Right atrium auricular region (tissue), 2 donors: ENCODE results near the gene NDUFV3. TPM values are rescaled to one million over a fixed set of nuclear protein-coding genes. Genes with fewer than 3 reads are reported as not detected.
"Not testable (repeated sequence)": the region's sequence is repeated elsewhere in the genome, so short reads cannot be mapped to it uniquely, and the experiment has no call there.

Experiments used
- DNase-seq: peaks from one replicate; pipeline ENCODE4 v3.0.0-alpha.2; 2019; ENCODE audit warnings: low spot score
- H3K27ac ChIP-seq, 2 donors: fragments of 200-600 bp; sonication (generic); 1 replicate in 1 of 2; 2 replicates in 1 of 2; pipeline ENCODE4 v1.5.1; 2016 to 2019
- H3K27me3 ChIP-seq, 2 donors: fragments of 200-600 bp; sonication (generic); one replicate each; pipeline versions ENCODE4 v1.5.1 to v1.6.0; 2017 to 2019
- H3K36me3 ChIP-seq: fragments of 200-600 bp; sonication (generic); one replicate; pipeline ENCODE4 v1.5.1; 2016
- H3K4me1 ChIP-seq, 2 donors: fragments of 200-600 bp; sonication (generic); one replicate each; pipeline versions ENCODE4 v1.5.1 to v1.6.0; 2017 to 2019
- H3K4me3 ChIP-seq, 2 donors: fragments of 200-600 bp; sonication (generic); 1 replicate in 1 of 2; 2 replicates in 1 of 2; pipeline ENCODE4 v1.5.1; 2017 to 2019; ENCODE audit warnings: mild to moderate bottlenecking in 1 of 2, moderate library complexity in 1 of 2
- H3K9me3 ChIP-seq, 2 donors: fragments of 200-600 bp; sonication (generic); one replicate each; pipeline ENCODE4 v1.5.1; 2019
- total RNA-seq, 2 donors: library from RNA; depleted of rRNA; stranded (reverse); fragments of >200 nt; gene quantifications; one replicate each; pipeline ENCODE4 v1.1.0, GENCODE V29; 2016
- TF ChIP-seq, protein P1 (sequence below), 2 donors: fragments of 200-600 bp; sonication (generic); IDR thresholded peaks; one replicate each; pipeline ENCODE4 v1.5.1; 2019; ENCODE audit warnings: antibody characterized with exemption in 2 of 2

NDUFV3 gene
- total RNA-seq, 2 donors from 2014 or later: 28.8 to 37.4 TPM

- peak overlapping the region; percentile 65 to 92 for H3K4me3 ChIP-seq
- DNase-seq: no peak
- H3K27me3 ChIP-seq: no peaks in the 10 kb centered on the region
- H3K27ac ChIP-seq: peak overlapping the region; percentile 93 to 97
- peaks cover 0 to 15% of the 10 kb centered on the region in 2 donors for H3K4me1 ChIP-seq
- H3K9me3 ChIP-seq: no peaks in the 10 kb centered on the region
- H3K36me3 ChIP-seq: peaks cover 11% of the 10 kb centered on the region
- TF ChIP-seq, protein P1, sequence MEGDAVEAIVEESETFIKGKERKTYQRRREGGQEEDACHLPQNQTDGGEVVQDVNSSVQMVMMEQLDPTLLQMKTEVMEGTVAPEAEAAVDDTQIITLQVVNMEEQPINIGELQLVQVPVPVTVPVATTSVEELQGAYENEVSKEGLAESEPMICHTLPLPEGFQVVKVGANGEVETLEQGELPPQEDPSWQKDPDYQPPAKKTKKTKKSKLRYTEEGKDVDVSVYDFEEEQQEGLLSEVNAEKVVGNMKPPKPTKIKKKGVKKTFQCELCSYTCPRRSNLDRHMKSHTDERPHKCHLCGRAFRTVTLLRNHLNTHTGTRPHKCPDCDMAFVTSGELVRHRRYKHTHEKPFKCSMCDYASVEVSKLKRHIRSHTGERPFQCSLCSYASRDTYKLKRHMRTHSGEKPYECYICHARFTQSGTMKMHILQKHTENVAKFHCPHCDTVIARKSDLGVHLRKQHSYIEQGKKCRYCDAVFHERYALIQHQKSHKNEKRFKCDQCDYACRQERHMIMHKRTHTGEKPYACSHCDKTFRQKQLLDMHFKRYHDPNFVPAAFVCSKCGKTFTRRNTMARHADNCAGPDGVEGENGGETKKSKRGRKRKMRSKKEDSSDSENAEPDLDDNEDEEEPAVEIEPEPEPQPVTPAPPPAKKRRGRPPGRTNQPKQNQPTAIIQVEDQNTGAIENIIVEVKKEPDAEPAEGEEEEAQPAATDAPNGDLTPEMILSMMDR (IDR thresholded peaks at IDR 0.05): no peak
Measured at GRCh38 chr21:42892582-42892930, 553 bp upstream of the NDUFV3 start.

DNA sequence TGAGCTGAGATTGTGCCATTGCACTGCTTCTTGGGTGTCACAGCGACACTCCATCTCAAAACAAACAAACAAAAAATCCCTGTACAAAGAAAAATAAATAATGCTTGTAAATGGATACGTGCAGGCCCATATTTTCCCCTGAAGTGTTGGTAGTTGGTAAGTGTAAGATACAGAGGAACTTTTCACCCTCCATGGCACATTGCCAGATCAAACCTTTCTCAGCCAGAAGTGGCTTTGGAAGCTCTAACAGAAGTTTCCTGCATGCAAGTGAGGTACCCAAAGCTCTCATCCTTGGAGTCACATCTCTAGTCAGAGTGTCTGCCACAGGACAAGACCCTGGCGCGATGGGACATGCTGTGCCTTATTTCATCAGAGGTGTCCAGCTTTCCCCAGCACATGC is 7.3 kb downstream of the NDUFV3 start:
- Histone ChIP-seq H3K4me3 (no peak overlapping the region), H3K27ac (no peak overlapping the region), H3K9me3 (no peaks in the 10 kb centered on the region), H3K27me3 (no peaks in the 10 kb centered on the region), H3K4me1 (peaks cover 0 to 9% of the 10 kb centered on the region in 2 donors), H3K36me3 (peaks cover 42% of the 10 kb centered on the region)
- no peak for DNase-seq
- TF ChIP-seq, protein P1 (IDR thresholded peaks at IDR 0.05): no peak

GRCh38 chr21:42903817-42904216 is 10.7 kb downstream of the NDUFV3 start:
- no peak overlapping the region for H3K4me3 ChIP-seq
- no peak overlapping the region for H3K27ac ChIP-seq
- no peak for DNase-seq
- H3K36me3 ChIP-seq: peaks cover 40% of the 10 kb centered on the region
- TF ChIP-seq, protein P1 (IDR thresholded peaks at IDR 0.05): no peak
- no peaks in the 10 kb centered on the region for H3K9me3 ChIP-seq
- peaks cover 0 to 9% of the 10 kb centered on the region in 2 donors for H3K4me1 ChIP-seq
- no peaks in the 10 kb centered on the region for H3K27me3 ChIP-seq

GRCh38 chr21:42905195-42905594 is 12.1 kb downstream of the NDUFV3 start:
- H3K27me3 ChIP-seq: no peaks in the 10 kb centered on the region
- peaks cover 52% of the 10 kb centered on the region for H3K36me3 ChIP-seq
- DNase-seq: no peak
- H3K9me3 ChIP-seq: no peaks in the 10 kb centered on the region
- H3K27ac ChIP-seq: no peak overlapping the region
- H3K4me1 ChIP-seq: peaks cover 0 to 6% of the 10 kb centered on the region in 2 donors
- H3K4me3 ChIP-seq: no peak overlapping the region
- TF ChIP-seq, protein P1 (IDR thresholded peaks at IDR 0.05): no peak

- Histone ChIP-seq H3K27me3 (no peaks in the 10 kb centered on the region), H3K36me3 (peaks cover 60% of the 10 kb centered on the region), H3K4me1 (no peaks in the 10 kb centered on the region), H3K4me3 (no peak overlapping the region), H3K9me3 (no peaks in the 10 kb centered on the region), H3K27ac (no peak overlapping the region)
- DNase-seq: no peak
- TF ChIP-seq, protein P1 (IDR thresholded peaks at IDR 0.05): no peak
Measured at GRCh38 chr21:42906233-42906632, 13.1 kb downstream of the NDUFV3 start.

DNA sequence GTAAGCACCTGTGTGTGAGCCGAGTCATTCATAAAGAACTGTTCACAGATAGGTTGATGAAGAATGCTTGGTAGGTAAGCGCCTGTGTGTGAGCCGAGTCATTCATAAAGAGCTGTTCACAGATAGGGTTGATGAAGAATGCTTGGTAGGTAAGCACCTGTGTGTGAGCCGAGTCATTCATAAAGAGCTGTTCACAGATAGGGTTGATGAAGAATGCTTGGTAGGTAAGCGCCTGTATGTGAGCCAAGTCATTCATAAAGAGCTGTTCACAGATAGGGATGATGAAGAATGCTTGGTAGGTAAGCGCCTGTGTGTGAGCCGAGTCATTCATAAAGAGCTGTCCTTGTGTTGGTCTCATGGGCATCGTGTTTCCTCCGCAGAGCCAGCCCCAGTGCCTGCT is 15.4 kb downstream of the NDUFV3 start:
- DNase-seq, H3K4me1 ChIP-seq, H3K27me3 ChIP-seq, H3K27ac ChIP-seq, H3K9me3 ChIP-seq, H3K4me3 ChIP-seq: not testable (repeated sequence)
- H3K36me3 ChIP-seq: peaks cover 65% of the 10 kb centered on the region

DNA sequence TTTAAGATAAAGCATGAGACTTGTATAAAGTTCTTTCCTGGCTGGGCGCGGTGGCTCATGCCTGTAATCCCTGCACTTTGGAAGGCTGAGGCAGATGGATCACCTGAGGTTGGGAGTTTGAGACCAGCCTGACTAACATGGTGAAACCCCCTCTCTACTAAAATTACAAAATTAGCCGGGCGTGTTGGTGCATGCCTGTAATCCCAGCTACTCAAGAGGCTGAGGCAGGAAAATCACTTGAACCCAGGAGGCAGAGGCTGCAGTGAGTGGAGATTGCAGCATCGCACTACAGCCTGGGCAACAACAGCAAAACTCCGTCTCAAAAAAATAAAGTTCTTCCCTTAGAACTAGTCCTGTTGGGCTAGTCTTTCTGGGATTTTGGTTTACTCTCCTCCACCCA is 18.8 kb downstream of the NDUFV3 start:
- not testable (repeated sequence) for H3K4me1 ChIP-seq, H3K27ac ChIP-seq, H3K9me3 ChIP-seq, H3K4me3 ChIP-seq, DNase-seq, H3K27me3 ChIP-seq
- H3K36me3 ChIP-seq: peaks cover 44% of the 10 kb centered on the region
